ENCODE results near the gene ATAD3C. TPM values are rescaled to one million over a fixed set of nuclear protein-coding genes. Genes with fewer than 3 reads are reported as not detected.

The ATAD3C gene
- total and polyA plus RNA-seq, 10 of the 15 experiments (the other 5 are each of a cell fraction or from before 2014, with no cell fraction given) = 0.03 to 3.1 (median 0.86) TPM

- Histone ChIP-seq H3K27me3 (replicated peaks in 1 of 2; ENCODE audit: control insufficient read depth in 2 of 2, insufficient read depth in 2 of 2, low read length in 1 of 2) (peaks cover 0 to 13% of the 10 kb centered on the region in 2 experiments; a peak in 3 of 4 replicates), H3K27ac (ENCODE audit: control insufficient read depth, insufficient read depth) (no peak overlapping the region), H3K36me3 (ENCODE audit: control insufficient read depth in 2 of 2, insufficient read depth in 2 of 2, low read length in 1 of 2) (no peaks in the 10 kb centered on the region), H2AFZ (ENCODE audit: control insufficient read depth, low read depth, low read length) (peak overlapping the region; percentile 44), H3K4me2 (ENCODE audit: control insufficient read depth, insufficient read depth) (no peak overlapping the region; the same call in 1 of the 2 replicates), H3K4me1 (ENCODE audit: control insufficient read depth, insufficient read depth, low read length) (peaks cover 20% of the 10 kb centered on the region), H3K4me3 (peak overlapping the region; percentile 8; the same call in 1 of the 2 replicates), H4K20me1 (ENCODE audit: control insufficient read depth, insufficient read depth) (no peaks in the 10 kb centered on the region), H3K9me3 (replicated peaks; ENCODE audit: control insufficient read depth, insufficient read depth, low read length) (no peaks in the 10 kb centered on the region), H3K9ac (ENCODE audit: control insufficient read depth, insufficient read depth, low read length) (no peak overlapping the region), H3K79me2 (ENCODE audit: control insufficient read depth, insufficient read depth, low read length) (no peaks in the 10 kb centered on the region)
- no peak for TF ChIP-seq YBX1 (IDR thresholded peaks at IDR 0.05)
- no peak for TF ChIP-seq RAD21 (IDR thresholded peaks at IDR 0.05; ENCODE audit: insufficient read depth, low read depth, low read length)
- in situ Hi-C loops (cut with MboI) (no loop called here), intact Hi-C loops (cut with micrococcal nuclease; ENCODE audit: unreplicated experiment) (no loop called here)
- ATAC-seq = no peak
- ChIA-PET POLR2A (interaction anchor here (0.7 to 1.0 kb wide), 2 partner anchors 15 to 24 kb away, joined by 3 read pairs; no protein-coding TSS in a partner anchor), SMC1A (ENCODE audit: uncharacterized antibody, unreplicated experiment) (no interaction called here), RAD21 (ENCODE audit: unreplicated experiment) (no interaction called here), CTCF (interaction anchor here (0.7 to 1.2 kb wide), 2 partner anchors 25 to 34 kb away, joined by 3 to 4 read pairs; partner anchors contain the start of gene CCNL2)
- 37% methylated on average over 33 of the region's 34 CpGs for WGBS (ENCODE audit: insufficient coverage, insufficient replicate concordance, low lambda C conversion rate, missing lambda C conversion rate)
- DNase-seq (ENCODE audit: low read depth, low spot score) = no peak
- FAIRE-seq = no peak
- no TSS peak for BruUV-seq (replicated peaks)
Observed at GRCh38 chr1:1432951-1433803, 16.3 kb upstream of the ATAD3C start.

GRCh38 chr1:1433804-1434130 is 15.7 kb upstream of the ATAD3C start:
- no peak for FAIRE-seq
- peak overlapping the region; percentile 8; the same call in 1 of the 2 replicates for H3K4me3 ChIP-seq
- no peaks in the 10 kb centered on the region for H3K36me3 ChIP-seq (ENCODE audit: control insufficient read depth in 2 of 2, insufficient read depth in 2 of 2, low read length in 1 of 2)
- H3K9ac ChIP-seq (ENCODE audit: control insufficient read depth, insufficient read depth, low read length) = peak overlapping the region; percentile 34; the same call in 1 of the 2 replicates
- in situ Hi-C loops (cut with MboI) = no loop called here
- TF ChIP-seq POLR2A (IDR thresholded peaks at IDR 0.05; ENCODE audit: low read depth, low read length) (peak; percentile 11; the same call in 1 of the 2 replicates), ATF2 (IDR thresholded peaks at IDR 0.05; ENCODE audit: low read length) (no peak)
- no peak overlapping the region; the same call in 1 of the 2 replicates for H3K4me2 ChIP-seq (ENCODE audit: control insufficient read depth, insufficient read depth)
- H3K79me2 ChIP-seq (ENCODE audit: control insufficient read depth, insufficient read depth, low read length) = no peaks in the 10 kb centered on the region
- H3K9me3 ChIP-seq (replicated peaks; ENCODE audit: control insufficient read depth, insufficient read depth, low read length) = no peaks in the 10 kb centered on the region
- ATAC-seq = no peak
- 3% methylated on average over 12 of the region's 12 CpGs for WGBS (ENCODE audit: insufficient coverage, insufficient replicate concordance, low lambda C conversion rate, missing lambda C conversion rate)
- peak overlapping the region; percentile 44 for H2AFZ ChIP-seq (ENCODE audit: control insufficient read depth, low read depth, low read length)
- intact Hi-C loops (cut with micrococcal nuclease; ENCODE audit: unreplicated experiment) = no loop called here
- POLR2A ChIA-PET = interaction anchor here (0.7 kb wide), 1 partner anchor 25 kb away, joined by 3 read pairs; no protein-coding TSS in a partner anchor
- SMC1A ChIA-PET (ENCODE audit: uncharacterized antibody, unreplicated experiment) = no interaction called here
- CTCF ChIA-PET = interaction anchor here (1.2 kb wide), 1 partner anchor 35 kb away, joined by 4 read pairs; the partner anchor contains the start of gene CCNL2
- no peak for DNase-seq (ENCODE audit: low read depth, low spot score)
- RAD21 ChIA-PET (ENCODE audit: unreplicated experiment) = no interaction called here
- no peaks in the 10 kb centered on the region for H4K20me1 ChIP-seq (ENCODE audit: control insufficient read depth, insufficient read depth)
- peaks cover 20% of the 10 kb centered on the region for H3K4me1 ChIP-seq (ENCODE audit: control insufficient read depth, insufficient read depth, low read length)
- no TSS peak for BruUV-seq (replicated peaks)
- H3K27me3 ChIP-seq (replicated peaks in 1 of 2; ENCODE audit: control insufficient read depth in 2 of 2, insufficient read depth in 2 of 2, low read length in 1 of 2) = peaks cover 0 to 13% of the 10 kb centered on the region in 2 experiments; a peak in 3 of 4 replicates
- no peak overlapping the region for H3K27ac ChIP-seq (ENCODE audit: control insufficient read depth, insufficient read depth)

Data from GM12878 (cell line).